Activated T-cell treated with anti-CD3 and anti-CD28 coated beads, Interleukin-2, amount 50 U/mL, for 4 hours (primary cell): ENCODE results near the gene BEND6. TPM values are rescaled to one million over a fixed set of nuclear protein-coding genes. Genes with fewer than 3 reads are reported as not detected.
"Not testable (repeated sequence)": the region's sequence is repeated elsewhere in the genome, so short reads cannot be mapped to it uniquely, and the experiment has no call there.

Experiments
- ATAC-seq, 2 donors: fragments of 200-7000 bp; cut with Tn5 transposase; one replicate each; pipeline ENCODE4 v1.10.0; 2021
- DNase-seq: peaks from one replicate; pipeline ENCODE4 v3.0.0-alpha.2; 2020
- H3K27me3 Mint-ChIP-seq: one replicate; pipeline ENCODE4 v1.8.0; 2021; ENCODE audit warnings: low read depth, mixed read lengths
- H3K36me3 Mint-ChIP-seq: one replicate; pipeline ENCODE4 v1.8.0; 2022; ENCODE audit warnings: mixed read lengths; ENCODE audit not compliant: insufficient read depth
- H3K4me1 Mint-ChIP-seq: one replicate; pipeline ENCODE4 v1.8.0; 2021; ENCODE audit warnings: low read depth, mixed read lengths
- H3K4me3 Mint-ChIP-seq: one replicate; pipeline ENCODE4 v1.8.0; 2021; ENCODE audit warnings: mild to moderate bottlenecking, moderate library complexity, mixed read lengths
- H3K9me3 Mint-ChIP-seq: one replicate; pipeline ENCODE4 v1.8.0; 2021; ENCODE audit warnings: mixed read lengths
- total RNA-seq, 3 donors: library from RNA; stranded (reverse); gene quantifications; one replicate each; pipeline ENCODE4 v1.2.1, GENCODE V29; 2021

The BEND6 gene
- total RNA-seq, 3 donors from 2014 or later = 0.05 TPM; not detected in 2

DNA sequence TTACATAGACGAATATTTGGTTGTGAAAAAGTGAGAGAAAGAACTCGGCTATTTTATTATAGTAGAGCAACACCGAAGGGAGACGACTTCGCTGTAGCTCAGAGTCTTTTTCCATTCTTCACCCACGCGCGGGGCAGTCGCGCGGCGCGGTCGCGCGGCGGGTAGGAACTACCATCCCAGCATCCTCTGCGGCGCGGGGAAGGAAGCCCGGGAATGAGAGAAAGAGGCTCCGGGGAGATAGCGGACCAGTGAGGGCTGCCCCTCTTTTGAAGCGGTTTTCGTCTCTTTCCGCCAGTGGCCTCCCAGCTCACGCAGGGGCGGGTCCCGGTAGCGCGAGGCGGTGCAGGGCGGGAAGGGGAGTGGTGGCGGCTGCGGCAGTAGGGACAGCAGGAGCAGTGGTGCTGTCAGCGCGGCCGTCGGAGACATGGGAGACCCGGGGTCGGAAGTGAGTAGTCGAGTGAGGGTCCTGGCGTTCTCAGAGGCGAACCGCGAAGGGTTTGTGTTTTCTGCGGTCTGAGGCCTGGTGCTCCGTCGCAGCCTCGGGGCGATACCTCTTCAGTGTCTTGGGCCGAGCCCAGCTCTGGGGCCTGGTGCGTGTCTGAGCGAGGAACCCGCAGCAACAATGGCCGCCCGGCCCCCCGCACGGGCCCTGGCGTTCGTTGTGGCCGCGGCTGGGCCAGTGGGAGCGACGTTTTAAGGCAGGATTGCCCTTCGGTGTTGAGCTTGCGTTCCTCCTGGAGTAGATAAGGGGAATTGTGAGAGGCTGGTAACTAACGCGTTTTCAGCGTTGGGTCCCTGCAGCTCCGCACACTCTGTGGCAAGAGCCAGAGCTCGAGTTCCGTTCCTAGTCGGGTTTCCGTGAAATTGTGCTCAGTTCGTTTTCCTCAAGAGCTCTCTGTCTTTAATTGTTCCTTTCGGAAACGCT, 91.7 kb downstream of the BEND6 start, which contains the start of gene KIAA1586:
Gene KIAA1586 (plus strand): TSS at position 362 of the 925 bp plus-strand sequence. CDS start 63 bp downstream, at position 425.
- peaks cover 25% of the 10 kb centered on the region for H3K4me1 Mint-ChIP-seq
- ATAC-seq = peak; percentile 96 to 97
- peak; percentile 73 for DNase-seq
- not testable (repeated sequence) for H3K9me3 Mint-ChIP-seq, H3K27me3 Mint-ChIP-seq
- peak within 1 kb of the TSS; percentile 91 for H3K4me3 Mint-ChIP-seq
- H3K36me3 Mint-ChIP-seq = peaks cover 18% of the 10 kb centered on the region

- H3K27me3 Mint-ChIP-seq = not testable (repeated sequence)
- ATAC-seq = peak; percentile 23 to 34
These were observed 92.3 kb downstream of the BEND6 start for GRCh38 chr6:57047257-57047585.

GRCh38 chr6:57047859-57048258, 93.0 kb downstream of the BEND6 start:
- Mint-ChIP-seq H3K4me1 (peaks cover 25% of the 10 kb centered on the region), H3K4me3 (peak overlapping the region; percentile 58), H3K36me3 (peaks cover 21% of the 10 kb centered on the region)
- H3K27me3 Mint-ChIP-seq, DNase-seq, H3K9me3 Mint-ChIP-seq, ATAC-seq: not testable (repeated sequence)

More at GRCh38 chr6:57047257-57047585, 92.3 kb downstream of the BEND6 start:
- Mint-ChIP-seq H3K4me1 (peaks cover 25% of the 10 kb centered on the region), H3K36me3 (peaks cover 18% of the 10 kb centered on the region)
- H3K4me3 Mint-ChIP-seq, DNase-seq, H3K9me3 Mint-ChIP-seq: not testable (repeated sequence)

GRCh38 chr6:57048577-57048976, 93.7 kb downstream of the BEND6 start:
- Mint-ChIP-seq H3K4me1 (peaks cover 25% of the 10 kb centered on the region), H3K9me3 (no peaks in the 10 kb centered on the region), H3K4me3 (peak overlapping the region; percentile 58), H3K36me3 (peaks cover 23% of the 10 kb centered on the region), H3K27me3 (no peaks in the 10 kb centered on the region)
- ATAC-seq (no peak), DNase-seq (no peak)

- H3K9me3 Mint-ChIP-seq = no peaks in the 10 kb centered on the region
- H3K27me3 Mint-ChIP-seq = no peaks in the 10 kb centered on the region
- no peak for DNase-seq
- H3K4me1 Mint-ChIP-seq = peaks cover 5% of the 10 kb centered on the region
- no peak for ATAC-seq
- H3K36me3 Mint-ChIP-seq = peaks cover 30% of the 10 kb centered on the region
- H3K4me3 Mint-ChIP-seq = no peak overlapping the region
These were observed 108.9 kb downstream of the BEND6 start for GRCh38 chr6:57063847-57064246.

DNA sequence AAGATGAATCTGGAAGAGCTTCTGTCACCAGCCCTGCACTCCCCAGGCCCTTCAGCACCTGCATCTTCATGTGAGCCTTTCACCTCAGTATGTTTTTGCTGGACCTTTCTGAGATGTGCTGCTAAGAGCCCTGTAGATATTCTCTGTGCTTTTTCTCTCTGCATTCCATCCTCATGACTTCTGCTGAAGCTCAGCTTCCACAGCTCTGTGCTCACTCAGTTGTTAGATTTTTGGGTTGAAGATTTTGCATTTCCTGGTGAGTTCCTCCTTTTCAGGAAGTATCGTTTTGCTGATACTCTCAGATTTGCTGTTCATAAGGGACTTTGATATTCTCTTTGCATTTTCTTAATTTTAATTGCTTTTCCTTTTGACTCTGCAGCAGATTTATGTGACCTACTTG, 109.9 kb downstream of the BEND6 start:
- H3K9me3 Mint-ChIP-seq = no peaks in the 10 kb centered on the region
- H3K4me1 Mint-ChIP-seq = peaks cover 5% of the 10 kb centered on the region
- H3K36me3 Mint-ChIP-seq = peaks cover 30% of the 10 kb centered on the region
- ATAC-seq = no peak
- no peaks in the 10 kb centered on the region for H3K27me3 Mint-ChIP-seq
- no peak for DNase-seq
- no peak overlapping the region for H3K4me3 Mint-ChIP-seq

GRCh38 chr6:57068061-57068460, 113.2 kb downstream of the BEND6 start:
- Mint-ChIP-seq H3K9me3 (no peaks in the 10 kb centered on the region), H3K27me3 (no peaks in the 10 kb centered on the region), H3K4me3 (no peak overlapping the region), H3K36me3 (peaks cover 18% of the 10 kb centered on the region), H3K4me1 (peaks cover 5% of the 10 kb centered on the region)
- DNase-seq (no peak), ATAC-seq (no peak)

GRCh38 chr6:57069228-57069627, 114.3 kb downstream of the BEND6 start:
- DNase-seq (no peak), ATAC-seq (no peak)
- no peaks in the 10 kb centered on the region for H3K9me3 Mint-ChIP-seq
- H3K4me3 Mint-ChIP-seq = no peak overlapping the region
- H3K36me3 Mint-ChIP-seq = peaks cover 18% of the 10 kb centered on the region
- H3K4me1 Mint-ChIP-seq = peaks cover 5% of the 10 kb centered on the region
- H3K27me3 Mint-ChIP-seq = no peaks in the 10 kb centered on the region

- H3K4me1 Mint-ChIP-seq = peaks cover 3% of the 10 kb centered on the region
These were observed 115.0 kb downstream of the BEND6 start for GRCh38 chr6:57069920-57070331.

DNA sequence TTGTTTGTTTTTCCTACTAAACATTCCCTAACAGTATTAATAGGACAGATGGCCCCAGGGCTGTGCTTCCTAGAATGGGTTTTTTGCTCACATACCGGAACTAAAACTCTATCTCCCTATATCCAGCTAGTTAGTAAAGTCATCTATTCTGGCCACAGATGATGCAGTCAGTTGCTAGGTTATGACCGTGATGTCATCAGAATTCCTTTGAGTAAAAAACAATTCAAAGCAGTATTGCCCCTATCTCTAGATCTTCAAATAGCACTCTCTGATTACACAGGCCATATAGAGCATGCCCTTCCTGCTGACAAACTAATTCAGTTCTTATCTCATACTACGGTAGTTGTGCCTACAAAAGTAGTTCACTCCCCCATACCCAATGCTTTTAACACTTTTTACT, 117.2 kb downstream of the BEND6 start:
- no peak for DNase-seq
- no peak for ATAC-seq
- Mint-ChIP-seq H3K27me3 (no peaks in the 10 kb centered on the region), H3K4me3 (no peak overlapping the region), H3K36me3 (peaks cover 9% of the 10 kb centered on the region), H3K4me1 (no peaks in the 10 kb centered on the region), H3K9me3 (no peaks in the 10 kb centered on the region)

More at GRCh38 chr6:57069920-57070331, 115.0 kb downstream of the BEND6 start:
- H3K9me3 Mint-ChIP-seq = no peaks in the 10 kb centered on the region
- DNase-seq (no peak), ATAC-seq (no peak)
- H3K27me3 Mint-ChIP-seq = no peaks in the 10 kb centered on the region
- H3K36me3 Mint-ChIP-seq = peaks cover 12% of the 10 kb centered on the region
- no peak overlapping the region for H3K4me3 Mint-ChIP-seq

DNA sequence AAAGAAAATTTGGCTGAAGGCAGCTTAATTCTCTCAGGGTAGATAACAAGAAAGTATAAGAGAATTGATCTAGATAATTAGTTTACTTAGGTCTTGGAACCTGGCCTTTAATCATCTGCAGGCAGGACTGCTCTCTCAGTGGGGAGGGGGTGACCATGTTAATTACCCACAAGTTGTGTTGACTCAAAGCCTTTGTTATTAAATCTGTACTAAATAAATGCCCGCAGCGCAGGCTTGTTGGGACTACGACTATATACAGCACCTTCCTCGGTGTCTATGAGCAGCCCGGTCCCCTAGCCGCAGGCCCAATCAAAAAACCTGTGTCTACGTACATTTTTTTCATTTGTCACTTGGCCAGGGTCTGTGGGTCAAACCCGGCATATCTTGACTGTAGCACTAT, 119.5 kb downstream of the BEND6 start:
- no peaks in the 10 kb centered on the region for H3K4me1 Mint-ChIP-seq
- H3K9me3 Mint-ChIP-seq = no peaks in the 10 kb centered on the region
- ATAC-seq (no peak), DNase-seq (no peak)
- H3K4me3 Mint-ChIP-seq = no peak overlapping the region
- peaks cover 7% of the 10 kb centered on the region for H3K36me3 Mint-ChIP-seq
- H3K27me3 Mint-ChIP-seq = no peaks in the 10 kb centered on the region

DNA sequence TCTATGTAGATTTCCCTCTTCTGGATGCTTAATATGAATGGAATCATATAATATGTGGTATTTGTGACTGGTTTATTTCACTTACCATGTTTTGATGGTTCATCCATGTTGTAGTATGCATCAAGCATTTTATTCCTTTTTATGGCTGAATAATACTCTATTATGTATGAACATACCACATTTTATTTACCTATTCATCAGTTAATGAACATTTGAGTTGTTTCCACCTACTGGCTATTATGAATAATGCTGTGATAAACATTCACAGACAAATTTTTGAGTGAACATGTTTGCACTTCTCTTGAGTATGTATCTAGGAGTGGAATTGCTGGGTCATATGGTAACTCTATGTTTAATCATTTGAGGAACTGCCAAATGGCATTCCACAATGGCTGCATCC, 120.2 kb downstream of the BEND6 start:
- H3K9me3 Mint-ChIP-seq = no peaks in the 10 kb centered on the region
- ATAC-seq = no peak
- no peaks in the 10 kb centered on the region for H3K4me1 Mint-ChIP-seq
- H3K27me3 Mint-ChIP-seq = no peaks in the 10 kb centered on the region
- peaks cover 3% of the 10 kb centered on the region for H3K36me3 Mint-ChIP-seq
- DNase-seq = no peak
- H3K4me3 Mint-ChIP-seq = no peak overlapping the region
